IMR-90 (cell line): ENCODE data around the gene CCNI2.

Experiments used
- CHD1 ChIP-seq: IDR thresholded peaks from 2 replicates; pipeline ENCODE4 v1.6.1; 2012; ENCODE audit warnings: low read depth, low read length, improper control_type of control experiment
- POLR2A ChIP-seq: IDR thresholded peaks from 2 replicates; pipeline ENCODE4 v1.6.1; 2012; ENCODE audit warnings: mild to moderate bottlenecking, low read depth, low read length
- RCOR1 ChIP-seq: IDR thresholded peaks from 2 replicates; pipeline ENCODE4 v1.6.1; 2012; ENCODE audit warnings: mild to moderate bottlenecking, low read length, improper control_type of control experiment; ENCODE audit not compliant: insufficient replicate concordance
- RFX5 ChIP-seq: IDR thresholded peaks from 2 replicates; pipeline ENCODE4 v1.8.0; 2012; ENCODE audit warnings: low read depth, mild to moderate bottlenecking, low read length, moderate library complexity
- TF ChIP-seq, protein P1 (sequence below): conservative IDR thresholded peaks from 2 replicates; pipeline ENCODE4 v1.5.1; 2012; ENCODE audit warnings: mild to moderate bottlenecking, low read depth, low read length, improper control_type of control experiment
- TF ChIP-seq, protein P2 (sequence below): fragments of 150-350 bp; IDR thresholded peaks from 2 replicates; pipeline ENCODE4 v1.6.1; 2017; ENCODE audit warnings: mild to moderate bottlenecking, antibody characterized with exemption, low read length, low read depth

DNA sequence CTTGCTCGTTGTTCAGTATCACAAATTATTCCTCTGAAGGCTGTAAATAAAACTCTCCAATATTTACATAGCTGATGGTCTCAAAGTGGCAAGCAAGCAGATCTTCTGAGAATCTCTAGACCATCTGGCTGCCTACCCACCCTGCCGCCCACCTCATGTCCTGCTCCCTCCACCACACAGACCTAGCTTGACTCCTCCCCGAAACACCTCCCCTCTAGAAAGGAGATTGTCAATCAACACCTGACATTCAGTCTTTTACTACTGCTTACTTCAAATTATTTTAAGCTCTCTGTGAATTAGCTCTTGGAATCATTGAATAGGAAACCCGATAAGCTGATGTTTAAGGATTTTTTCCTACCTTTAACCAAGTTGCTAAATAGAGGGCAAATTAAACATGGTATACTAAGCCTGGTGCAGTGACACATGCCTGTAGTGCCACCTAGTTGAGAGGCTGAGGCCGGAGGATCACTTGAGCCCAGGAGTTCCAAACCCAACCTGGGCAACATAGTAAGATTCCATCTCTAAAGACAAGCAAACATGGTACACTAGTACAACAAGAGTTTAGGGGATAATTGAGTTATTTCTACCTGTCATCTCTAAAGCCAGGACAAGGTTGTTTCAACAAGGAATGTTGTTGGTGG lies 54.9 kb downstream of the CCNI2 start:
- no peak for TF ChIP-seq POLR2A
- no peak for TF ChIP-seq RCOR1
- TF ChIP-seq, protein P1, sequence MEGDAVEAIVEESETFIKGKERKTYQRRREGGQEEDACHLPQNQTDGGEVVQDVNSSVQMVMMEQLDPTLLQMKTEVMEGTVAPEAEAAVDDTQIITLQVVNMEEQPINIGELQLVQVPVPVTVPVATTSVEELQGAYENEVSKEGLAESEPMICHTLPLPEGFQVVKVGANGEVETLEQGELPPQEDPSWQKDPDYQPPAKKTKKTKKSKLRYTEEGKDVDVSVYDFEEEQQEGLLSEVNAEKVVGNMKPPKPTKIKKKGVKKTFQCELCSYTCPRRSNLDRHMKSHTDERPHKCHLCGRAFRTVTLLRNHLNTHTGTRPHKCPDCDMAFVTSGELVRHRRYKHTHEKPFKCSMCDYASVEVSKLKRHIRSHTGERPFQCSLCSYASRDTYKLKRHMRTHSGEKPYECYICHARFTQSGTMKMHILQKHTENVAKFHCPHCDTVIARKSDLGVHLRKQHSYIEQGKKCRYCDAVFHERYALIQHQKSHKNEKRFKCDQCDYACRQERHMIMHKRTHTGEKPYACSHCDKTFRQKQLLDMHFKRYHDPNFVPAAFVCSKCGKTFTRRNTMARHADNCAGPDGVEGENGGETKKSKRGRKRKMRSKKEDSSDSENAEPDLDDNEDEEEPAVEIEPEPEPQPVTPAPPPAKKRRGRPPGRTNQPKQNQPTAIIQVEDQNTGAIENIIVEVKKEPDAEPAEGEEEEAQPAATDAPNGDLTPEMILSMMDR, result no peak
- no peak for TF ChIP-seq CHD1
- TF ChIP-seq, protein P2, sequence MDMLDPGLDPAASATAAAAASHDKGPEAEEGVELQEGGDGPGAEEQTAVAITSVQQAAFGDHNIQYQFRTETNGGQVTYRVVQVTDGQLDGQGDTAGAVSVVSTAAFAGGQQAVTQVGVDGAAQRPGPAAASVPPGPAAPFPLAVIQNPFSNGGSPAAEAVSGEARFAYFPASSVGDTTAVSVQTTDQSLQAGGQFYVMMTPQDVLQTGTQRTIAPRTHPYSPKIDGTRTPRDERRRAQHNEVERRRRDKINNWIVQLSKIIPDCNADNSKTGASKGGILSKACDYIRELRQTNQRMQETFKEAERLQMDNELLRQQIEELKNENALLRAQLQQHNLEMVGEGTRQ, result no peak
- no peak for TF ChIP-seq RFX5
